NCI-H748 (cell line): Measurements from ENCODE around the gene DES.
"Not testable (repeated sequence)": the region's sequence is repeated elsewhere in the genome, so short reads cannot be mapped to it uniquely, and the experiment has no call there.

Experiments used
- DNase-seq: peaks from one replicate; lab custom pipeline; 2025; ENCODE audit not compliant: unreplicated experiment; lab: John Stamatoyannopoulos, UW

DES gene

GRCh38 chr2:219399716-219400478 lies 18.3 kb upstream of the DES start:
- DNase-seq, result peak; percentile 30

- no peak for DNase-seq
Observed at GRCh38 chr2:219400562-219400961, 17.6 kb upstream of the DES start.

- no peak for DNase-seq
Observed at GRCh38 chr2:219401606-219402005, 16.6 kb upstream of the DES start.

- DNase-seq, result peak; percentile 82
Observed at GRCh38 chr2:219402665-219403515, 15.3 kb upstream of the DES start.

GRCh38 chr2:219403861-219404260 lies 14.3 kb upstream of the DES start:
- DNase-seq, result no peak

- no peak for DNase-seq
Observed at GRCh38 chr2:219404291-219404910, 13.8 kb upstream of the DES start.

- DNase-seq, result no peak
Observed at GRCh38 chr2:219404954-219405353, 13.2 kb upstream of the DES start.

GRCh38 chr2:219405451-219405850 lies 12.7 kb upstream of the DES start:
- DNase-seq, result no peak

- DNase-seq, result no peak
Observed at GRCh38 chr2:219405958-219406860, 12.0 kb upstream of the DES start.

GRCh38 chr2:219406861-219407230 lies 11.3 kb upstream of the DES start:
- DNase-seq, result no peak

- DNase-seq, result not testable (repeated sequence)
Observed at GRCh38 chr2:219407343-219407742, 10.8 kb upstream of the DES start.

GRCh38 chr2:219408204-219408603 lies 10.0 kb upstream of the DES start:
- DNase-seq, result no peak

- DNase-seq, result no peak
Observed at GRCh38 chr2:219408631-219409030, 9.5 kb upstream of the DES start.

- DNase-seq, result no peak
Observed at GRCh38 chr2:219409619-219410018, 8.6 kb upstream of the DES start.

- DNase-seq, result no peak
Observed at GRCh38 chr2:219410390-219410789, 7.8 kb upstream of the DES start.

- DNase-seq, result no peak
Observed at GRCh38 chr2:219414857-219415256, 3.3 kb upstream of the DES start.

GRCh38 chr2:219415580-219416234 lies 2.5 kb upstream of the DES start:
- DNase-seq, result no peak

GRCh38 chr2:219416235-219416602 lies 2.0 kb upstream of the DES start:
- no peak for DNase-seq

GRCh38 chr2:219416938-219417337 lies 1.2 kb upstream of the DES start:
- no peak for DNase-seq

- DNase-seq, result no peak
Observed at GRCh38 chr2:219417374-219417773, 803 bp upstream of the DES start.

GRCh38 chr2:219419012-219419324 lies 791 bp downstream of the DES start:
- no peak for DNase-seq
